Fibroblast of lung (primary cell): ENCODE measurements around the gene HTRA2. TPM values are rescaled to one million over a fixed set of nuclear protein-coding genes. Genes with fewer than 3 reads are reported as not detected.

Source experiments
- DNase-seq, 2 donors: peaks; one replicate each; pipeline versions ENCODE4 v3.0.0 to v3.0.0-alpha.2; 2010; ENCODE audit warnings: low read depth in 2 of 2
- H2AFZ ChIP-seq: 2 replicates; pipeline ENCODE4 v1.5.1; 2012; ENCODE audit warnings: low read length, control low read depth, inconsistent platforms
- H3K27ac ChIP-seq: 2 replicates; pipeline ENCODE4 v1.5.1; 2011; ENCODE audit warnings: low read length, control low read depth; ENCODE audit not compliant: insufficient read depth
- H3K27me3 ChIP-seq: 2 replicates; pipeline ENCODE4 v1.5.1; 2011; ENCODE audit warnings: mild to moderate bottlenecking, low read length; ENCODE audit not compliant: control insufficient read depth, insufficient read depth
- H3K36me3 ChIP-seq: 2 replicates; pipeline ENCODE4 v1.5.1; 2011; ENCODE audit warnings: low read length; ENCODE audit not compliant: control insufficient read depth, insufficient read depth
- H3K4me1 ChIP-seq: 2 replicates; pipeline ENCODE4 v1.5.1; 2011; ENCODE audit warnings: low read length; ENCODE audit not compliant: control insufficient read depth, insufficient read depth; ENCODE audit errors: extremely low read depth
- H3K4me2 ChIP-seq: 2 replicates; pipeline ENCODE4 v1.5.1; 2011; ENCODE audit warnings: low read length, control low read depth; ENCODE audit not compliant: insufficient read depth; ENCODE audit errors: extremely low read depth
- H3K4me3 ChIP-seq, 4 experiments: fragments of 200-600 bp in 1 of 4; sonication (generic) in 1 of 4; replicated peaks in 1 of 4; 2 replicates each; pipeline ENCODE4 v1.5.1; 2011 to 2016; ENCODE audit warnings: low read length in 4 of 4, low read depth in 3 of 4, mild to moderate bottlenecking in 3 of 4, control low read depth in 2 of 4, inconsistent platforms in 1 of 4, mixed read lengths in 1 of 4; ENCODE audit not compliant: insufficient read depth in 1 of 4; ENCODE audit errors: control extremely low read depth in 1 of 4
- H3K79me2 ChIP-seq: 2 replicates; pipeline ENCODE4 v1.5.1; 2012; ENCODE audit warnings: mild to moderate bottlenecking, low read length, inconsistent platforms; ENCODE audit not compliant: control insufficient read depth, insufficient read depth
- H3K9ac ChIP-seq: 2 replicates; pipeline ENCODE4 v1.5.1; 2011; ENCODE audit warnings: mild to moderate bottlenecking, low read length, control low read depth; ENCODE audit not compliant: insufficient read depth
- H3K9me3 ChIP-seq: 2 replicates; pipeline ENCODE4 v1.5.1; 2012; ENCODE audit warnings: low read depth, low read length; ENCODE audit not compliant: control insufficient read depth, insufficient read depth
- H4K20me1 ChIP-seq: 2 replicates; pipeline ENCODE4 v1.5.1; 2011; ENCODE audit warnings: low read length; ENCODE audit not compliant: control insufficient read depth, insufficient read depth; ENCODE audit errors: extremely low read depth
- EZH2 ChIP-seq: IDR thresholded peaks from 2 replicates; pipeline ENCODE4 v1.5.1; 2012; ENCODE audit warnings: low read length, control low read depth, mild to moderate bottlenecking; ENCODE audit errors: missing control alignments
- polyA minus RNA-seq: library from RNA; depleted of rRNA, polyadenylated mRNA; stranded (reverse); fragments of >200 nt; gene quantifications from 2 replicates; pipeline ENCODE4 v1.2.3, GENCODE V29; 2011; ENCODE audit warnings: low replicate concordance
- polyA plus RNA-seq, 2 donors: library from polyadenylated mRNA; depleted of rRNA in 1 of 2; stranded (reverse) in 1 of 2; unstranded in 1 of 2; fragments of >200 nt; gene quantifications; 2 replicates each; pipeline ENCODE4 v1.2.1, GENCODE V29; 2011 to 2012; ENCODE audit warnings: missing spikeins in 1 of 2
- total RNA-seq: library from RNA; depleted of rRNA; stranded (reverse); fragments of >200 nt; gene quantifications from 2 replicates; pipeline ENCODE4 v1.2.1, GENCODE V29; 2014
- TF ChIP-seq, protein P1 (sequence below), 2 donors: IDR thresholded peaks in 1 of 2; conservative IDR thresholded peaks in 1 of 2; 1 replicate in 1 of 2; 2 replicates in 1 of 2; pipeline ENCODE4 v1.5.1; 2011 to 2012; ENCODE audit warnings: low read length in 2 of 2, control low read depth in 1 of 2, inconsistent platforms in 1 of 2, low read depth in 1 of 2, mild to moderate bottlenecking in 1 of 2

Gene HTRA2
- 45.7 and 47.8 TPM in 2 replicates for total RNA-seq
- polyA plus RNA-seq: 18.8 and 25.4 TPM in 2 replicates
- 17.8 and 28.0 TPM in 2 replicates for polyA plus RNA-seq (2012)
- 16.7 and 50.8 TPM in 2 replicates for polyA minus RNA-seq

DNA sequence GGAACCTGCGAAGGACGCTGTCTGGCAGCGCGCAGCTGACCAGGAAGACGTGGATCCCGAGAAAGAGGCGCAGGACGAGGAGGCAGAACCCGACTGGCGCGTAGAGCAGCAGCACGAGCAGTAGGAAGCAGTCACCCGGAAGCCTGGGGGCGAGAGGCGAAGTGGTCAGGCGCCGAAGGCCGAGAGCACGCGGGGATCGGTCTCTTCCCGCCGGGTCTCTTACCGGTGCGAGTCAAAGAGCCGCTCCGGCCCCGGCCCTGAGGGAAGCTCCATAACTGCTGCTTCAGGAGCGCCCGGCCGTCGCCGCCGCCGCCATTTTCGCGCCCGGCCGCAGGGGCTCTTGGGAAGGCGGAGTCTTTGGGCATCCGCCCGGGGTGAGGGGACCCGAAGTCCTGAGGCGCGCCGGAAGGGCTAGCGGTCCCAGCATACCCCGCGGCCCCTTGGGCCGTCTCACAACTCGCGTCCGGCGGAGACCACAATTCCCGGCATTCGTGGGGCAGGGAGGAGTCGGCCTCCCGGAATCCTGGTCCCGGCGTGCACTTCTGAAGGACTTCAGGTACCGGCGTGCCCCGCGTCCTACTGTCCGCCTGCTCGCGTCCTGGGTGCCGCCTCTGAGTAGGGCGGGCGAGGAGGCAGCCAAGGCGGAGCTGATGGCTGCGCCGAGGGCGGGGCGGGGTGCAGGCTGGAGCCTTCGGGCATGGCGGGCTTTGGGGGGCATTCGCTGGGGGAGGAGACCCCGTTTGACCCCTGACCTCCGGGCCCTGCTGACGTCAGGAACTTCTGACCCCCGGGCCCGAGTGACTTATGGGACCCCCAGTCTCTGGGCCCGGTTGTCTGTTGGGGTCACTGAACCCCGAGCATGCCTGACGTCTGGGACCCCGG, at the start of gene HTRA2, which contains the start of gene AUP1:
Gene HTRA2, plus strand, starts transcription at position 577 of the 882 bp plus-strand sequence. Its CDS starts 74 bp downstream, at position 651.
Gene AUP1, minus strand, starts transcription at position 350 of the 882 bp plus-strand sequence. Its CDS starts 77 bp downstream, at position 273.
- Histone ChIP-seq H3K4me3 (peak within 1 kb of the TSS; percentile 86 to 97 (median 92)), H3K4me1 (peaks cover 7% of the 10 kb centered on the region), H3K27me3 (no peaks in the 10 kb centered on the region), H3K27ac (peak within 1 kb of the TSS; percentile 90), H3K79me2 (peaks cover 25% of the 10 kb centered on the region), H3K4me2 (peak within 1 kb of the TSS; percentile 95), H4K20me1 (no peaks in the 10 kb centered on the region), H3K36me3 (peaks cover 23% of the 10 kb centered on the region), H3K9me3 (no peaks in the 10 kb centered on the region), H3K9ac (peak within 1 kb of the TSS; percentile 96), H2AFZ (peak within 1 kb of the TSS; percentile 87)
- no peak for TF ChIP-seq EZH2
- TF ChIP-seq, protein P1, sequence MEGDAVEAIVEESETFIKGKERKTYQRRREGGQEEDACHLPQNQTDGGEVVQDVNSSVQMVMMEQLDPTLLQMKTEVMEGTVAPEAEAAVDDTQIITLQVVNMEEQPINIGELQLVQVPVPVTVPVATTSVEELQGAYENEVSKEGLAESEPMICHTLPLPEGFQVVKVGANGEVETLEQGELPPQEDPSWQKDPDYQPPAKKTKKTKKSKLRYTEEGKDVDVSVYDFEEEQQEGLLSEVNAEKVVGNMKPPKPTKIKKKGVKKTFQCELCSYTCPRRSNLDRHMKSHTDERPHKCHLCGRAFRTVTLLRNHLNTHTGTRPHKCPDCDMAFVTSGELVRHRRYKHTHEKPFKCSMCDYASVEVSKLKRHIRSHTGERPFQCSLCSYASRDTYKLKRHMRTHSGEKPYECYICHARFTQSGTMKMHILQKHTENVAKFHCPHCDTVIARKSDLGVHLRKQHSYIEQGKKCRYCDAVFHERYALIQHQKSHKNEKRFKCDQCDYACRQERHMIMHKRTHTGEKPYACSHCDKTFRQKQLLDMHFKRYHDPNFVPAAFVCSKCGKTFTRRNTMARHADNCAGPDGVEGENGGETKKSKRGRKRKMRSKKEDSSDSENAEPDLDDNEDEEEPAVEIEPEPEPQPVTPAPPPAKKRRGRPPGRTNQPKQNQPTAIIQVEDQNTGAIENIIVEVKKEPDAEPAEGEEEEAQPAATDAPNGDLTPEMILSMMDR (conservative IDR thresholded peaks at IDR 0.05 in 1 of 2, IDR thresholded peaks at IDR 0.05 in 1 of 2; ENCODE audit: low read depth in 1 of 2, low read length in 2 of 2): no peak
- DNase-seq: peak; percentile 99

DNA sequence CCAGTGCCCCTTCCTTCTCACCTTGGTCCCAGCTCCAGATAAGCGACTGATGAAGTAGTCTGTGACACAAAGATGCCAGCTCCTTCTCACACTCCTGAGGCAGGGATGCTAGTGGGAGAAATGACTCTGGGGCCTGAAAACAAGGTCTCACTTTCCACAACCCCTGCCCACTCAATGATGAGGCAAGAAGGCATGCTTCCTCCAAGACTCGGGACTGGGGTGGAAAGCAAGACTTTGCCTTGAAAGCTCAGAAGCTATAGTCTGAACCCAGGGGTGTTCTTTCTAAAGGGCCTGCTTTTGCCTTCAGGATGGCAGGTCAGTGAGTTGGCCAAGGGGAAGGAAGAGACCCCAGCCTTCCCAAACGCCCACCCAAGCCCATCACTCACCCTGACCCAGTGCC, 48.3 kb upstream of the HTRA2 start:
- Histone ChIP-seq H3K79me2 (peaks cover 24% of the 10 kb centered on the region), H3K9me3 (no peaks in the 10 kb centered on the region), H3K4me3 (peak overlapping the region; percentile 74 to 99 (median 86)), H2AFZ (no peak overlapping the region), H3K4me1 (peaks cover 8% of the 10 kb centered on the region), H3K4me2 (peak overlapping the region; percentile 92), H3K27me3 (no peaks in the 10 kb centered on the region), H3K36me3 (peaks cover 6% of the 10 kb centered on the region), H4K20me1 (no peaks in the 10 kb centered on the region), H3K9ac (no peak overlapping the region), H3K27ac (peak overlapping the region; percentile 85)
- TF ChIP-seq EZH2: no peak
- TF ChIP-seq, protein P1 (conservative IDR thresholded peaks at IDR 0.05 in 1 of 2, IDR thresholded peaks at IDR 0.05 in 1 of 2; ENCODE audit: low read depth in 1 of 2, low read length in 2 of 2): no peak
- peak in 1 of 2 donors; percentile 11 for DNase-seq
